DMS153 (cell line): ENCODE results near the gene FNBP1L.
A peak's percentile ranks its signal among the peaks of the same experiment; 100 is the strongest.
"Not testable (repeated sequence)": the region's sequence is repeated elsewhere in the genome, so short reads cannot be mapped to it uniquely, and the experiment has no call there.

ENCODE experiments used
- DNase-seq: peaks from one replicate; lab custom pipeline; 2025; lab: John Stamatoyannopoulos, UW

The FNBP1L gene

DNA sequence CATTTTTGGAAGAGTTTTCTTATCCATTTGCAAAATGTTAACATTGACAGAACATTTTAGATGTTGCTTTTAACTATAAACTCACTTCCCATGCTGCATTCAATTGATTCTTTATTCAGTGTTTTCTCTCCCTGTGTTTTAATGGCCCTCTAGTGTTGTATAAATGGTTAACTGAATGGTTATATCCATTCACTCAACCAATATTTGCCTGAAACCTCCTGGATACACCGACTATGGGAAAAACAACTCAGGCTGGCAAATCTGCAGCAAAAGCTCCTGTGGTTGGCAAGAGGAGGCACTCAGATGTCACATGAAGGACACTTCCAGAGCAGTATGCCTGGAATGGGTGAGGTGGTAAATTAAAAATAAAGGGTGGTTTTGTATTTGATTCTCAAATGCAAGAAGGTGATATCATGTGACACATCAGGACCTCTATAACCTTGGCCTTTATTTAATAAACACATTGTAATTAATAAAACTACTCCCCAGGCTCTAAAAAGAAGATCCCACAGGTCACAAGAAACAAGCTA lies 126.1 kb downstream of the FNBP1L start:
- peak; percentile 87 for DNase-seq

DNA sequence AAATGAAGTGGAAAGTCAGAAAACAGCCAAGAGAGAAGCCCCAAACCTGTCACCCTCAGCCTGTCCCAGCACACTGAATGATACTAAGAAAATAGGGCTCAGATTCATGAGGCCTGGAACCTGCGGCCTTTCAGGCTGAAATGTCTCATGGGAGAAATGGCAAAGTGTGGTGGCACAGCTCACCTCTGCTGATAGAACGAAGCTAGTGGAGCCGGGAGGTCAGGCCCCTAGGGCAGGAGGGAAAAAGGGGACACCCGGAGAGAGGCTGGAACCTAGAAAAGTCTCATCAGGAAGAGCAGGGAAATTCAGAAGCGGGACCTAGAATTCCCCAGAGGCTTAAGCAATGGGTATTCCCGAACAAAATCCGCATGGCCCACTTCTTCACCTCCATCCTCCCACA lies 126.6 kb downstream of the FNBP1L start:
- no peak for DNase-seq

DNA sequence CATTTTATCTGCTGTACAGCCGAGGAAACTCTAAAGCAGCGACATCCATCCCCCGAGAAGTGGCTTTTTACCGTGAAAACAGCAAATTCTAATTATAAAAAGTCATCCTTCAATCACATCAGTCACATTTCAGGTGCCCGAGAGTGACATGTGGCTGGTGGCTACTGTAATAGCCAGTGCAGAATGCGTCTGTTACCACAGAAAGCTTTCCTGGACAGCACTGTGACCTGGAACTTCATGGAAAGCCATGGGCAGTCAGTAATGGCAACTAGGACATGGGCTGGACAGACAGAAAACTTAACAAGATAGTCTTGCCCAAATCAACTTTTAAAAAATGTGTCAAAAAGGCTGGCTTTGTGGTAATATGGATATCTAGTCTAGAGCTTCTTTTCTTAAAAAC lies 127.1 kb downstream of the FNBP1L start:
- DNase-seq, result no peak

DNA sequence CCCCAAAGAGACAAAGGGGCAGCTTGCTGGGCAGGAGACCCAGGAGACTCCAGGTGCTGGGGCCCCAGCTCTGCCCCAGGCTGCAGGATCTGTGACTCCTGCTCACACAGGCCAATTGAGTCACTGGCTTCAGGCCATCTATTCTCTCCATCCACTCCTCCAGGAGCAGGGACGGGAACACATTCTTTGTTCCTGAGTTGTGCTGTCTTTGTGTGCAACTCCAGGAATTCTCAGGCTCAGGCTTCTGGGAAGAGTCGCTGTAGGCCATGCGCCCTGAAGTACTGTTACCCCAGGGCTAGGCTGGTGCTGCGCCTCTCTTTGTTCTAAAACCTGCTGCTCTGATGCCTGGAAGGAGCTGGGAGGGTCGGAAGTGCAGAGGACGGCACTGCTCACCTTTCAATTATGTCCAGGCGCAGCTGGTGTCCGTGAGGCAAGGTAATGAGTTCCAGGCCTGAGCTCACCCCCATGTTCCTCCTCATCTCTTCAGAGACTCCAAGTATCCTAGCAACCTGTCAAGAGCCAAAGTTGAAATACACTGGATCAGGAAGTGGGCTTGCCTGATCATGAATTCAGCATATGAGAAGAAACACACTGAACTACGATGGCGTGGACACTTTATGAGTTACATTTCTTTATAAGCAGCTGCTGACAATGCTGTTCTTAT lies 127.8 kb downstream of the FNBP1L start:
- DNase-seq, result peak; percentile 78

DNA sequence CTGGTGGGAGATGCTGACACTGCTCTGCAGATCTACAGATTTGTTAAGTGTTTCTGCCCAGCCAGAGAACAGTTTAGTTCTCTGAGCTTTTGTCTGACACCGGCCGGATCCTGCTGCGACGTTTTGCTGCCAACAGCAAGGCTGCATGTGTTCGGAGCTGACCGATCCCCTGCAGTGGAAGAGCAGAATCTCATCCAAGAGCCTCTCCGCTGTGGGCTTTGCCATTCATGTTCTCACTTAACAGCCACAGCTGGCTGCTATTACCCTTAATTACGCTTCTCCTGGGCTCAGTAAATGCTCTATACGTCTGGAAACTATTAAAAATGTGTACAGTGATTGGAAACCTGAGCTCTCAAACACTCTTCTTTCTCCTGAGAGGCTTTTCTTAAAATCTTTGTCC lies 128.4 kb downstream of the FNBP1L start:
- peak; percentile 21 for DNase-seq

DNA sequence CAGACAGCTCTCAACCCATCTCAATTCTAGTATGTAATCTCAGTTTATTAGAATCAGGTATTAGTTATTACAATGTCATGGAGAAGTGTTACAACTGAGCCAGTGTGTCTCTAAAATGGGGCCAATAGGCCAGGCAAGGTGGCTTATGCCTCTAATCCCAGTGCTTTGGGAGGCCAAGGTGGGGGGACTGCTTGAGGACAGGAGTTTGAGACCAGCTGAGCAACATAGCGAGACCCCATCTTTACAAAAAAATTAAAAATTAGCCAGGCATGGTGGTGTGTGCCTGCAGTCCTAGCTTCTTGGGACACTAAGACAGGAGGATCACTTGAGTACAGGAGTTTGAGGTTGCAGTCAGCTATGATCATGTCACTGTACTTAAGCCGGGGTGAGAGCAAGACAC lies 128.8 kb downstream of the FNBP1L start:
- no peak for DNase-seq

DNA sequence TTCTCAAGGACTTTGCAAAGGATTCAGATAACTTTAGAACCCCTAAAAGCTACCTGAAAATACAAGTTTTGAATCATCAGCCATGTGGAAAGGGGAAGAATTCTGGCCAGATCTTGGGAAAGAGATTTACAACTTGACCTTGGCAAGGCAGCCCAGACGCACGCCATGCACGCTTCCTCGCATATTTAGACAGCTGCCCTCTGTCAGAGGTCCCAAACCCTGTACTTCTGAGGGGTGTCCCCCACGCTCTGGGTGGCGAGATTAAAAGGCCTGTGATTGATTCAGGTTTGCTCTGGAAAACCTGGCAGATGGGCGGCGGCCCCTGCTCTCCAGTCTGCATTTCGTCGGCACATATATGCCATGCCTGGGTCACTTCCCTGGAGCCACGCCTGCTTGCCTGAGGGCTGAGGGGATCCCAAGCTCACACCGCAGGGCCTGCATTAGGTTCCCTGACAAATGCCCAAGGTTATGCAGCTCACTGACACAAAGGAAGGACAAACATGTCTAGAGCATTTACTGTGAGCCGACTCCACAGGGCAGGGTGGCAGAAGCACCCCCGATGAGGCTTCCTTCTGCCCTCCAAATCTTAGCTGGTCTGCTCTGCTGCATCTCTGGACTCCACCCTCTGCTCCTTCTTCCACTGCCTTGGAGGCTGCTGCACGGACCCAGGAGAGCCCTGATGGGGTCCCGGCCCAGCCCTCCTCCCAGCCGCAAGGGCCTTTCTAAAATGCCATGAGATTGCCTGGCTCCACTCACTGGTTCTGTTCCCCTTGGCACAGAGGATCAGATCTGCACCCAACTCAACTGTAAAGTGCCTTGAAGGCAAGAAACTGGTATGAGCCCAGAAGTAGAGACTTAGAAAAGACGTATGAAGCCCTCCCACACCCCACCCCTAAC lies 129.9 kb downstream of the FNBP1L start:
- DNase-seq, result no peak

DNA sequence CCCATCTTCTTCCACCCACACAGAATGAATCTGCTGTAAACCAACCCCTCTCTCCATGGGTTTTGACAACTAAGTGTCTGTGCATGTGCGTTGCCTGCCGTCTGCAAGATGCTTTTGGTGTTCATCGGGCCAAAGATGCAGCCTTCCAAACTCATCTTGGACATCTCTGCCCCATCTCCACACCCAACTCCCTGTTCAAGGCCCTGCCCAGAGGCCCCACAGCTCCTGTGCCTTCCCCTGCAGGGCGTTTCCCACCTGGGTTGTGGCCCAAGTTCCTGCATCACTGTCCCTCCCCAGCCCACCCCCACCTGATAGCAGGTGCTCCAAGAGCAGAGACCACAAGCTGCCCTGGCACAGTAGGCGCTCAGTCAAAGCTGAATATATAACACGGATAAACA lies 130.5 kb downstream of the FNBP1L start:
- DNase-seq, result no peak

DNA sequence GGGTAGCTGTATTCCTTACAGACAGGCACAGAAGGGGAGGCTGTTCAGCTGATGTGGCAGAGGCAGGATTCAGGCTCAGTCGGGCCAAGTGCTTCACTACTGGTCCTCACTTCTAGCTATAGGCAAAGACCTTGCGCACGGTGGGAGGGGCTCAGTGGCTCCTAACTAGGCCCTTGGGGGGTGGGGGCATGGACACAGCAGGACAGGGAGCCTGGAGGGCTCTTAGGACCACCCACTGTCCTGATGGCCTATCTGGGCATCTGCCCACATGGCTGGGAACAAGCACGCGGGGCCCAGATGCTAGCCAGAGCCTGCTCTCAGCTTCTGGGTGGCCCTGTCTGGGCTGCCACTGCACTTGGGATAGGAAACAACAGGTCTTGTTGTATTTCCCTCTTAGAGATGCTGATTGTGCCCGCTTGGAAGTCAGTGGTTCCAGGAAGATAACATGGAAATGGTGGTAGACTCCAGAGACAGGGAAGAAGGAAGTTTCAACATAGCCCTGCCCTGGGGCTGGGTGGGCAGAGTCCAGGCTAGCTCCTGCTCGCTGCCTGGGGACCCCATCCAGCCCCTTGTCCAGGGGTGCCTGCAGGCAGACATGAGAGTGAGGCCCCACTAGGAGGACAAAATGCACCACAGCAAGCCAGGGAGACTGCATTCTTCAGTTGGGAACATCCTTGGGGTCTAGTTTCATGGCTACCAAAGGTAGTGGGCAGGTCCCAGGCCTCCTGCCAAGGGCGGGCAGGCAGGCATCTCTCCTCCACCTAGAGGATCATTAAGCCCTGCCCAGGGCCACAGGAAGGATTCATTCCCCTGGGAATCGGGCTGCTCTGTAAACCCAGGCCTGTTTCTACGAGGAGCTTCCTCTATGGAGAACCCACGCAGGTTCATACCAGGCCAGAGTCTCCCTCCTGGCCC lies 131.2 kb downstream of the FNBP1L start:
- peak; percentile 17 for DNase-seq

DNA sequence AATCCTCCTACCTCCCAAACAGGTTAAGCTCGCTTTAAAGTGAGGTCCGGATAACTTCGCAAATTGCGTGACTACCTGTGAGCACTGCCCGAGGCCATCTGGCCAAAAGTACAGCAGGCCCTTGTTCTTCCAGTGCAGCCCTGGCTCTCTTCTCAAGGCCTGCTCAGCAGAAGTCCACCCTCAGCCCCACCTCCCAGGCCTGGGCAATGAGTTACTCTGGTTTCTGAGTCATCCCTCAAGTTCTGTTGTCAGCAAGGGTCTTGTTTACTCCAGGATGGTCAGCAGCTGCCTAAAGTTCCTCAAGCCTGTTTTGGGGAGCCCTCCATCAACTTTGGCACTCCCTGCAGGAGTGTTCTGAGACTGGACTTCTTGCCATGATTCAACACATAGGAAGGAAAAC lies 132.0 kb downstream of the FNBP1L start:
- DNase-seq, result no peak

DNA sequence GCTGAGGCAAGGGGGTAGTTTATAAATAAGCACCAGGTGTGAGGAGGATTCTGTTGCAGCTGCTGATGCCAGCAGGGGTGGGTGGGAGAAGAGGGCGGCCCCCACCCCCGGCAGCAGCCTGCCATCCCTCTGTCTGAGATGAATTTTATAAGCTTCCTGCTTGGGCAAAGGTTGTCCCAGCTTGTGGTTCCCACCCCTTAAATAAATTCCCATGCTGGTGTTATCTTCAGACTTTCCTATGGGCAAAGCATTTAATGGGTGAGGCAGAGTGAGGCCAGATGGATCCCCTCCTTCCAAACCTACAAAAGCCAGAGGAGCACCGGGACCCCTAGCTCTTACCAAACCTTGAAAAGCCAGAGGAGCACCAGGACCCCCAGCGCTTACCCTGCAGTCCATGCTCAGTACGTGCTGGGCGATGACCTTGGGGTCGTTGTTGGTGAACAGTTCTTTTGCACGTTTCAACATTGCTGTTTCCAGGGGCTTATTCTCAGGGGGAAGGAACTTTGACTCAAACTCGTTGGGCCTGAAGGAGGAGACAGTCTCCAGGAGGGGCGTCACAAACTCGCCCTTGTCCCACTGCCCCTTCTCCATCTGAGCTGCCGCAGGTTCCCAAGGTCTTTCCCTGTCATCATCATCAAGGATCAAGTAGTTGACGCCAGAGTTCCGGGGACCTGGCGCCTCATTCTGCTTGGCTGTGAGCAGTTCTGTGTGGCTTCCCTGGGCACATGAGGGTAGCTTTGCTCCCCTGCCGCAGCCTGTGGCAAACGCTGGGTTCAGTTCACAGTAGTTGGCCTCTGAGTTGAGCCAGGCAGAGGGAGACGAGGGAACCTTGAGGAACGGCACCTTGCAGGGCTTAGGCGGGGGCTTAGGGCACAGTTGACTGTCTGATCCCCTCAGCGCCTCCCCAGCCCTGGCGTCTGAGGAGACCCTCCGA lies 134.3 kb downstream of the FNBP1L start:
- no peak for DNase-seq

DNA sequence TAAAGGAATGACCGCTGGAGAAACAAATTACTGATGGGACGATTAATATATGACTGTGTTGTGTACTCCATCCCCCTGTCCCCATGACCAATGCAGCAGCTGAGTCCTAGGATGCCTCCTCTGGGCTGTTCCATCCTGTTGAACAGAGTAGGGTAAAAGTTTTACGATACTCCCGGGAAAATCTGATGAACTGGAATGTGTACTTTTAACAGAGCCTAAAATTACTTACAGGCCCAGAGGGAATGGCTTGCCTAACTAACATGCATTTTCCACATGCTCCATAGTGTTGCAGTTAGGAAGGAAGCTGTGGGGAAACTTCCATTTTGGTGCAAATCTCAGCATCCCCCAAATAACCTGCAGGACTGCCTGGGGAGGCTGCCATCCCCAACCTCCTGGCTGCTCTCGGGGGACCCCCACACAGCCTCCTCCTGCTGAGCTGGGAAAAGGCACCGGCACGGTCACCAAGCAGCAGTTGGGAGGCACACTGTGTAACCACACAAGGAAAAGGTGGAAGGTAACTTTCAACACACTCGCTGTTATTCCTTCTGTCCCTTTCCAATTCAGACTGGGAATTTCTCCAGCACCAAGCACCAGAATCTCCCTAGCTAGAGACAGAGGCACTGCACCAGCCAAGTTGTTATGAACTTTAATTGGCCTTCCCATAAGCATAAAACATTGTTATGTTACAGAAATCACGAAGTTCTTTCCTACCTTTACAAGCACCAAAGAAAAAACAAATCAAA lies 136.5 kb downstream of the FNBP1L start:
- DNase-seq, result no peak

DNA sequence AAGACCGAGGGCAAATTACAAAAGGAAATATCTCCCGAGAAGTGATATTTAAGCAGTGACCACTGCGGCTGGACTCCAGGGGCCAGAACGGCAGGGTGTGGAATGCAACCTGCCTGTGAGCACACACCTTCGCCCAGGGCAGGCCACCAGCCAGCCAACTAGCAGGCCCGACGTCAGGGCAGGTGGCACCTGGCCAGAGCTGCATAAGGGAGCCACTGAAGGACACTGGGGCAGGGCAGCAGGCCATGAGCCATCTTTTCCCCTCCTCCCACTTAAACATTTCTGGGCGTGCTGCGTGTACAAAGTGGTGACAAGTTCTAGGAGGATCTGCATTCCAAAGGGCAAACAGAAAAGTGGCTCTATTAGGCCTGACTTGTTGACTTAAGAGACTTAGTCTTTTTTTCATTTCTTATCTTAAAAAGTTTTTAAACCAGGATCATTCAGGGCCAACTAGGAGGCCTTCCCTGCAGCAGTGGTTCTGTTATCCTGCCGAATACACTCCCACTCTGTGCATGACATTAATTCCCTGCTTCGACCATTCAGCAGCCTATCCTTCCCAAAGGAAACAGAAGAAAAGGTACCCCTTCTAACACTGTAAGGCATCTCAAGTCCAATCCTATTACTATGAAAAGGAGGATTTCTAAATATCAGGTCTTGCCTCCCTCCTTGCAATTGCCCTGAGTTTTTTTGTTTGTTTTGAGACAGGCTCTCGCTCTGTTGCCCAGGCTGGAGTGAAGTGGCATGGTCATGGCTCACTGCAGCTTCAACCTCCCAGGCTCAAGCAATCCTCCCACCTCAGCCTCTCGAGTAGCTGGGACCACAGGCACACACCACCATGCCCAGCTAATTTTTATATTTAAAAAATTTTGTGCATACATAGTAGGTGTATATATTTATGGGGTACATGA lies 137.4 kb downstream of the FNBP1L start:
- DNase-seq, result no peak

DNA sequence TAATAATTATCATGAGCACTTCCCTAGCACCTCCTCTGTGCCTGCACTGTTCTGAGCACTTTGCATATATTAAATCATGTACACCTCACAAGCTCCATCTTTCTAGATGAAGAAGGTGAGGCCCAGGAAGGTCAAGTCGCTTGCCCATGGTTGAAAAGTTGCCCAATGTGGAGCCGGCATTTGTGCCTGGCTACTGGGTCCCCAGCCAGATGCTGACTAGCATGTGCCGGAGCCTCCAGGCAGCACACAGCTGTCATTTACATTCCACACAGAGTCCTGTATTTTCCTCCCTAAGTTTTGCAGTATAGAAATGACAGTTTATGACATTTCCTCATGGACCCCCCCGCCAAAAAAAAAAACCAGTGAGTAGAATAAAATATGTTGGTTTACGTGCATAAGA lies 139.4 kb downstream of the FNBP1L start:
- DNase-seq, result no peak

DNA sequence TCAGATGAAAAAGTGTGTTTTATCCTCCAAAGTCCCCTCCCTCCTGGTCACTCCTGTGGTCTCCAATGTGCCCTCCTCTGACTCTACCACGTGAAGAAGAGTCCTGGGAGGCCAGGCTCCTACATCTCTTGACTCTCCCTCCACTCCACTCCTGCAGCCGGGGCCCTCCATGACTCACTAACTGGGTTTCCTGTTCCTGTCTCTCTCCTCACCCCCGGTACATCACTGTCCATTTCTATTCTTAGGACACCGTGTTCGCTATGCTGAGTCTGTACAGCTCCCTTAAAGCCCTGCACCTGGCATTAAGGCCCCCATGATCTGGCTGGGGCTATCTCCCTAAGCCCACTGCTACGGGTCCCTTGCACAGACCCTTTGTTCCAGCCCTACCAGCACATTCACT lies 140.3 kb downstream of the FNBP1L start:
- DNase-seq, result no peak

DNA sequence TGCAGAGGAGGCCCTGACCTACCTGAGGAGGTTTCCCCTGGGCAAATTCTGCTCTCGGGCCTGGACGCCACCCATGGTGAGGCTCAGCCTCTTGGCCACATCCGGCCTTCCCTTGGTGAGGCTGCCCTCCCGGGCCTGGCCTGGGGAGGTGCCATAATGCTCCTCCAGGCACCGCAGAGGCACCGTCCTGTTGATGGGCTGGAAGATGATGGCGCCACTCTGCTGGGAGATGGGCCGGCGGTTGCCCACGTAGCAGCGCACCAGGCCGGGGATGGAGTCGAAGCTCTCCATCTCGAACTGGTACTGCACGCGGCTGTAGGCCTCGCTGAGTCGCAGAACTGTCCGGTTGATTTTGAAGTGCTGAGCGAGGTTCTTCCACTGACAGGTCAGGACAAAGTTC lies 141.0 kb downstream of the FNBP1L start:
- no peak for DNase-seq

DNA sequence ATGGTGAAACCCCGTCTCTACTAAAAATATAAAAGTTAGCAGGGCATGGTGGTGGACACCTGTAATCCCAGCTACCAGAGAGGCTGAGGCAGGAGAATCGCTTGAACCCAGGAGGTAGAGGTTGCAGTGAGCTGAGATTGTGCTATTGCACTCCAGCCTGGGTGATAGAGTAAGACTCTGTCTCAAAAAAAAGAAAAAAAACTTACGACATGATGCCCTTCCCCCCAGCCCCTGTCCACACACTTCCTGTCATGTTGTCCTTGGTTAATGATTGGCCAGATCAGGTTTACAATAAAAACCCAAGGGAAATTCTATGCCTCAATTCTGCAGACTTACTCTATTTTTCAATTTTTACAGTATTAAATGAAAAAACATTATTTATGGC lies 143.4 kb downstream of the FNBP1L start:
- not testable (repeated sequence) for DNase-seq

DNA sequence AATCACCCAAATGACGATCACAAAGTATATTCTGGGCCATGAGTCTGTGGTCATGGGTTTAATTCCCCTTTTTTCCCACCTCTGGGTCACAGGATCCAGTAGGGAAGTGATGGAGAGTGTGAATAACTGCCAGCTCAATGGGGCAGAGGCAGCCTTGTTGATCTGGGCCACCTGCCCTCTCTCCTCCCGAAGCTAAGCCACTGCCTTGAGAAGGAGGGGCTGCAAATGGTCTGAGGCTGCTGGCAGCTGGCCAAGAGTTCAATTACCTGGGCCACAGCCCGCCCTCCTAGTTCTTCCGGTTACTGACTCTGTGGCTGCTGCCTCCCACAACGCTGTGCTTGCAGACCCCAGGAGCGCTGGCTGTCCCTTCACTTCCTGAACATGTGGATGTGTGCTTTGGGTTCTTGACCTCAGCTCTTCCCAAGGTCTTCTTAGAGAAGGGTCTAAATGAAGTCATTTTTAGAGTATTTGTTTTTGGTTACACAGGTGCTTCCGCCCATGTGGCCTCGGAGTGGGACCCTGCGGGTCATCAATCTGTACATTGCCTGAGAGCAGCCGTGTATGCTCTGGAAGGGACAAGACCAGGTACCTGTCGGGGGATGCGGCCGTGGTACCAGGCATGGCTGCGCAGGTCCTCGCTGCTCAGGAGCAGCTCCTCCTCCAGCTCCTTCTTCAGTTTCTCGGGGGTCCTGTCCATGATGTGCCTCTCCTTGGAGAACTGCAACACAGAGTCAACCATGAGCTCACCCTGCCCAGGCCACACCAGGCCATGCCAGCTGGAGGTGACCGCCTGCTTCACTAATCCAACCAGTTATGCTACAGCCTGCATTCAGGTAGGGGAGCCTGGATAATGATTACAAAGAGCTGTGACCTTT lies 144.0 kb downstream of the FNBP1L start:
- peak; percentile 95 for DNase-seq
